CD1c-positive myeloid dendritic cell (primary cell): ENCODE results near the gene MINDY4.

Experiments
- DNase-seq: peaks from one replicate; pipeline ENCODE4 v3.0.0-alpha.2; 2016; ENCODE audit errors: extremely low spot score

The MINDY4 gene

GRCh38 chr7:30900803-30901362, 129.7 kb downstream of the MINDY4 start:
- DNase-seq = no peak

- DNase-seq = no peak
Measured at GRCh38 chr7:30901856-30902255, 130.6 kb downstream of the MINDY4 start.

GRCh38 chr7:30902466-30902865, 131.2 kb downstream of the MINDY4 start:
- DNase-seq = no peak

GRCh38 chr7:30903146-30903545, 131.9 kb downstream of the MINDY4 start:
- DNase-seq = no peak

- DNase-seq = no peak
Measured at GRCh38 chr7:30904561-30904960, 133.3 kb downstream of the MINDY4 start.

GRCh38 chr7:30905078-30906012, 134.1 kb downstream of the MINDY4 start:
- no peak for DNase-seq

GRCh38 chr7:30906014-30906413, 134.8 kb downstream of the MINDY4 start:
- DNase-seq = no peak

- no peak for DNase-seq
Measured at GRCh38 chr7:30906515-30907240, 135.5 kb downstream of the MINDY4 start.

GRCh38 chr7:30907527-30908267, 136.5 kb downstream of the MINDY4 start:
- DNase-seq = no peak

GRCh38 chr7:30908681-30909080, 137.5 kb downstream of the MINDY4 start:
- DNase-seq = no peak

- no peak for DNase-seq
Measured at GRCh38 chr7:30909431-30909830, 138.2 kb downstream of the MINDY4 start.

GRCh38 chr7:30910411-30911073, 139.3 kb downstream of the MINDY4 start:
- DNase-seq = no peak

GRCh38 chr7:30911133-30911532, 139.9 kb downstream of the MINDY4 start:
- DNase-seq = no peak

- DNase-seq = no peak
Measured at GRCh38 chr7:30911561-30911969, 140.3 kb downstream of the MINDY4 start, which contains the start of gene AQP1. AQP1 (plus strand) TSS chr7:30911853; CDS start chr7:30911910, 57 bp downstream.

GRCh38 chr7:30912021-30912730, 141.0 kb downstream of the MINDY4 start:
- no peak for DNase-seq

- DNase-seq = no peak
Measured at GRCh38 chr7:30912731-30912985, 141.4 kb downstream of the MINDY4 start.

GRCh38 chr7:30912986-30913811, 142.0 kb downstream of the MINDY4 start:
- DNase-seq = no peak

- DNase-seq = no peak
Measured at GRCh38 chr7:30913821-30914515, 142.8 kb downstream of the MINDY4 start.

GRCh38 chr7:30914596-30914995, 143.4 kb downstream of the MINDY4 start:
- peak; percentile 8 for DNase-seq
